HUES64 (cell line): ENCODE results near the gene NUP50.

Experiments used
- H3K27ac ChIP-seq: 2 replicates; pipeline ENCODE4 v1.7.0; 2013; ENCODE audit warnings: low read depth, low read length, inconsistent platforms
- H3K27me3 ChIP-seq: 2 replicates; pipeline ENCODE4 v1.6.1; 2013; ENCODE audit warnings: mild to moderate bottlenecking, low read length; ENCODE audit not compliant: insufficient read depth
- H3K36me3 ChIP-seq: 2 replicates; pipeline ENCODE4 v1.6.1; 2013; ENCODE audit warnings: mild to moderate bottlenecking, low read length; ENCODE audit not compliant: insufficient read depth
- H3K4me1 ChIP-seq: 2 replicates; pipeline ENCODE4 v1.6.1; 2013; ENCODE audit warnings: mild to moderate bottlenecking, low read length, moderate library complexity; ENCODE audit not compliant: insufficient read depth
- H3K4me3 ChIP-seq: 2 replicates; pipeline ENCODE4 v1.5.1; 2013; ENCODE audit warnings: mild to moderate bottlenecking, low read length, moderate library complexity
- H3K9ac ChIP-seq: 2 replicates; pipeline ENCODE4 v1.6.1; 2013; ENCODE audit warnings: mild to moderate bottlenecking, low read depth, low read length
- H3K9me3 ChIP-seq: 2 replicates; pipeline ENCODE4 v1.6.1; 2013; ENCODE audit warnings: low read depth, low read length; ENCODE audit not compliant: insufficient read depth
- whole genome bisulfite sequencing: fragments of 150-250, 120-280 bp; methylation state at CpG from one replicate; pipeline ENCODE4 v1.1.7; 2013; ENCODE audit warnings: missing lambda C conversion rate; 5-methylcytosine and 5-hydroxymethylcytosine counted together

NUP50 gene

GRCh38 chr22:45211848-45212247 lies 48.1 kb downstream of the NUP50 start:
- H3K27ac ChIP-seq, result no peak overlapping the region
- peak overlapping the region; percentile 27; the same call in 1 of the 2 replicates for H3K9ac ChIP-seq
- H3K4me3 ChIP-seq, result peak overlapping the region; percentile 15; the same call in 1 of the 2 replicates

DNA sequence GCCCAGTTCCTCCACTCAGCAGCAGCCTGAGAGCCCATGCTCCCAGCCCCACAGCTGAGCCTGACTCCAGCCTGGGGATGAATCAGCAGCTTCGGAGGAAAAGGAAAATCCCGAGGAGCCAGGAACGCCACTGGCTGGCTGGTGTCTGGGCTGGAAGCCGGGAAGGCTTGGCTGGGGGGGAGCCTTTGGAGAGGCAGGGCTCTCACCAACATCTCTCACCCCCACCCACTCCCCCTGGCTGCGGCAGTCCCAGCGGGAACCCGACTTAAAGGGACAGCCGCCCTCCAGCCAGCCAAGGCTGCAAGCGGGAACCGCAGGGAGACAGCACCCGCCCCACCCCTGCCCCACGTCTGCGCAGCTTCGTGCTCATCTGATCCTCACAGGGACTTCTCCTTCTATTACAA lies 48.6 kb downstream of the NUP50 start:
- Histone ChIP-seq H3K27ac (no peak overlapping the region), H3K27me3 (no peaks in the 10 kb centered on the region), H3K9ac (peak overlapping the region; percentile 27; the same call in 1 of the 2 replicates), H3K4me3 (peak overlapping the region; percentile 15), H3K9me3 (no peaks in the 10 kb centered on the region), H3K36me3 (no peaks in the 10 kb centered on the region), H3K4me1 (peaks cover 10% of the 10 kb centered on the region; the same call in 1 of the 2 replicates)
- WGBS, result 7% methylated on average over 11 of the region's 14 CpGs

More at GRCh38 chr22:45211848-45212247, 48.1 kb downstream of the NUP50 start:
- Histone ChIP-seq H3K36me3 (no peaks in the 10 kb centered on the region), H3K4me1 (peaks cover 10% of the 10 kb centered on the region; the same call in 1 of the 2 replicates), H3K9me3 (no peaks in the 10 kb centered on the region), H3K27me3 (no peaks in the 10 kb centered on the region)
- 84% methylated on average over 18 of the region's 18 CpGs for WGBS

- 71% methylated on average over 22 of the region's 22 CpGs for whole genome bisulfite sequencing
Measured at GRCh38 chr22:45212992-45213751, 49.4 kb downstream of the NUP50 start.

DNA sequence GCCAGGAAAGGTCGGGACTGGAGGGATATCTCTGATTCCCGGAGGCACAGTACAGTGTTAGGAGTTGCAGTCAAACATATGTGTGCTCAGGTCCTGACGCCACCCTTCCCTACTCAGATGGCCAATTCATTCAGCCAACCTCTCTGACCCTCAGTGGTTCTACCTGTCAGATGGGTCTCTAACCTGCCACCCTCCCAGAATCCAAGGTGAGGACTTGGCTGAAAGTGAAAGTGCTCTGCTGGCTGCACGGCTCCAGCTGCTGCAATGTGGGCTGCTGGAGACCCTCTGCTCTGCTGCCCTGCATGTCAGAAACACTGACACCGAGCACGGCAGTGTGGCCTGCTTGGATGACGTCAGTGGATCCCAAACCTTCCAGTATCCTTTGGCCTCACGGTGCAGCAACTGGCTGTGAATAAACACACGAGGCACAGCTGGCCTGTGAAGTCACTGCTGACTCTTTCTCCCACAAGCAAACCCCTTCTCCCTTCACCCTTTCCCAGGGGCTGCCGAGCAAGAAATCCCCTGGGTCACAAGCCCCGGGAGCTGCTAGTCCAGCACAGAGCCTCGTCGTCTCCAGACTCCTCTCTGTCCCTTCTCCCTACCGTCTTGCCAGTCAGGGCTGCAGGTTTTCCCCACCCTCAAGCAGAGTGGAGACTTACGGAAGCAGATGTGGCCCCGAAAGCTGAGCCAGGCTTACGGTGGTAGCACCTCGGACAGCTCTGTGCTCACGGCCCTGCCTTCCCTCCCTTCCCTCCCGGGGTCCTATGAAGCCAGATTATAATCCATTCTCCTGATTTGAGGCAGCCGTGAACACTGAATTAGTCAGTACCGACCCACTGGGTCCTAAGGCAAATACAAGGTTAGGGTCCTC lies 52.6 kb downstream of the NUP50 start:
- no peak overlapping the region for H3K9ac ChIP-seq
- H3K27ac ChIP-seq, result no peak overlapping the region
- H3K27me3 ChIP-seq, result no peaks in the 10 kb centered on the region
- 50% methylated on average over 22 of the region's 22 CpGs for WGBS
- H3K36me3 ChIP-seq, result no peaks in the 10 kb centered on the region
- H3K4me3 ChIP-seq, result no peak overlapping the region
- H3K9me3 ChIP-seq, result no peaks in the 10 kb centered on the region
- peaks cover 10% of the 10 kb centered on the region; the same call in 1 of the 2 replicates for H3K4me1 ChIP-seq

More at GRCh38 chr22:45212992-45213751, 49.4 kb downstream of the NUP50 start:
- Histone ChIP-seq H3K4me3 (0 out of 2 replicates have a peak overlapping the region, but pooled peaks have one; percentile 15), H3K27ac (no peak overlapping the region), H3K9ac (no peak overlapping the region), H3K36me3 (no peaks in the 10 kb centered on the region), H3K27me3 (no peaks in the 10 kb centered on the region), H3K9me3 (no peaks in the 10 kb centered on the region), H3K4me1 (peaks cover 10% of the 10 kb centered on the region; the same call in 1 of the 2 replicates)

DNA sequence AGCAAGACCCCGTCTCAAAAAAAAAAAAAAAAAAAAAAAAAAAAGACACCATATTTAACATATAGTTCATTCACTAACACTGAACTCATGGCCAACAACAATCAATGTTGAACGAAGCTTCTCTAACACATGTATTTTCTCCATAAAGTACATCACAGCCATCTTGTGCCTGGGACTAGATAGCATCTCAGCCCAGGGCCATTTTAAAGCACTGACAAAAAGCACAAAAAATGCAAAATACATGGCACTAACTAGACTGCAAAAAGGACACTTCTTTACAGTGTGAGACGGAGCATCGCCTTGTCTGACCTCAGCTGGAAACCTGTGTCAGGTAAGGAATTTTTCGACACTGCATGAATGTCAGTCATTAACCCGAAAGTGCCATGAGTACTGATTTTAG lies 53.6 kb downstream of the NUP50 start:
- no peaks in the 10 kb centered on the region for H3K9me3 ChIP-seq
- no peak overlapping the region for H3K27ac ChIP-seq
- no peak overlapping the region for H3K9ac ChIP-seq
- H3K36me3 ChIP-seq, result no peaks in the 10 kb centered on the region
- 97% methylated on average over 6 of the region's 6 CpGs for WGBS
- H3K4me3 ChIP-seq, result no peak overlapping the region
- no peaks in the 10 kb centered on the region for H3K27me3 ChIP-seq
- H3K4me1 ChIP-seq, result peaks cover 7% of the 10 kb centered on the region; the same call in 1 of the 2 replicates

GRCh38 chr22:45217806-45218205 lies 54.1 kb downstream of the NUP50 start:
- H3K36me3 ChIP-seq, result no peaks in the 10 kb centered on the region
- no peak overlapping the region for H3K9ac ChIP-seq
- no peaks in the 10 kb centered on the region for H3K27me3 ChIP-seq
- H3K9me3 ChIP-seq, result no peaks in the 10 kb centered on the region
- 93% methylated on average over 14 of the region's 14 CpGs for WGBS
- no peak overlapping the region for H3K4me3 ChIP-seq
- peaks cover 5% of the 10 kb centered on the region; the same call in 1 of the 2 replicates for H3K4me1 ChIP-seq
- no peak overlapping the region for H3K27ac ChIP-seq

DNA sequence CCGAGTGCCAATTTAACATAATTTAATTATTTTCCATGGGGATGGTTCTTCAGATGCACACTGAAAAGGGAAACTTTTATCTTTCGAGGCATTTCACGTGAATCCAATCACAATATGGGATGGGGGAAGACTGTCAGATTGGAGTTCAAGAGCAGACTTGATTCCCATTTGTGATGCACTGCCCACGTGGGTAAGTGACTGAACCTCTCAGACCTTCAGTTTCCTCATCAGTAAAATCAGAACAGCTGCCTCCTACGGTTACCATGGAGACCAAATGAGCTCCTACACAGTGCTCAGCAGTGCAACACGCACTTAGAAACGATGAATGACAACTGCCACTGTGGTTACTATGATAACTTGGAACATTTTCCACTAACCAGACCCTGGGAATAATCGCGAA lies 55.3 kb downstream of the NUP50 start:
- H3K9me3 ChIP-seq, result no peaks in the 10 kb centered on the region
- no peaks in the 10 kb centered on the region for H3K4me1 ChIP-seq
- no peak overlapping the region for H3K4me3 ChIP-seq
- WGBS, result 80% methylated on average over 9 of the region's 9 CpGs
- no peaks in the 10 kb centered on the region for H3K36me3 ChIP-seq
- H3K27me3 ChIP-seq, result no peaks in the 10 kb centered on the region
- H3K27ac ChIP-seq, result no peak overlapping the region
- H3K9ac ChIP-seq, result no peak overlapping the region

DNA sequence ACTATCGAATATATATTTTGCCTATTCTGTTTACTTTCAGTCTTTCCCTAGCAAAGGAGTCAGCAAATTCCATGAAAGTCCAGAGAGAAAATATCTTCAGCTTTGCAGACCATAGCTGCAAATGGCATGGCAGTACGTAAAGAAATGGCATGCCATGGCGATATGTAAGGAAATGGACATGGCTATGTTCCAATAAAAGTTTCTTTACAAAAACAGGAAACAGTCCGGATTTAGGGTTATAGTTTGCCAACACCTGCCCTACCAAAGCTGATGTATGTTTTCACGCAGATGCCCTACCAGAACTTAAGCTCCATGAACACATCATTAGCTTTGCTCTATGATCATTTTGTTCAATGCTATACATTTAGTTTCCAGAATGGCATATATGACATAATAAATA lies 57.5 kb downstream of the NUP50 start:
- H3K4me1 ChIP-seq, result peaks cover 13% of the 10 kb centered on the region
- no peak overlapping the region for H3K27ac ChIP-seq
- 95% methylated on average over 5 of the region's 5 CpGs for WGBS
- no peak overlapping the region for H3K4me3 ChIP-seq
- H3K9me3 ChIP-seq, result no peaks in the 10 kb centered on the region
- H3K9ac ChIP-seq, result no peak overlapping the region
- H3K36me3 ChIP-seq, result no peaks in the 10 kb centered on the region
- no peaks in the 10 kb centered on the region for H3K27me3 ChIP-seq

DNA sequence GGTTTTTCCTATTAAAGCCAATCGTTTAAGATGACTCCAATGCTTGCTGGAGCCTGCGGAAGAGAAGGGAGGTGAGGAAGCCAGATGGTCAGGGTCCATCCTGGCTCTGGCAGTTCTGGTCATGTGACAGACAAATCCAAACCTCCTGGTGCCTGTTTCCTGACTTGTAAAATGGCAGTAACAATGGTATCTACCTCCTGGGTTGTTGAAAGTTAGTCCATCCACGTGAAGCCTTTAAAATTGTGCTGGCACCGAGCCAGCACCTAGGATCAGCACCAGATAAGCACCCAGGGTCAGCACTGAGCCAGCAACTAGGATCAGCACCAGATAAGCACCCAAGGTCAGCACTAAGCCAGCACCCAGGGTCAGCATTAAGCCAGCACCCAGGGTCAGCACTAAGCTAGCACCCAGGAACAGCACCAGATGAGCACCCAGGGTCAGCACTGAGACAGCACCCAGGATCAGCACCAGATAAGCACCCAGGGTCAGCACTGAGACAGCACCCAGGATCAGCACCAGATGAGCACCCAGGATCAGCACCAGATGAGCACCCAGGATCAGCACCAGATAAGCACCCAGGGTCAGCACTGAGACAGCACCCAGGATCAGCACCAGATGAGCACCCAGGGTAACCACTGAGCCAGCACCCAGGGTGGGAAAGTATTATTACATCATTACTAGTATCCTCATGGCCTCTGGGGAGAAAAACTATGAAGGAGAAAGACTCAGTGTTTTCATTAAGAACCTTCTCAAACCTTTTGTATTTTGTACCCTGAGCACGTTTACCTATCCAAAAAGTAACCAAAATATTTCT lies 59.8 kb downstream of the NUP50 start:
- Histone ChIP-seq H3K4me3 (no peak overlapping the region), H3K27ac (no peak overlapping the region), H3K27me3 (no peaks in the 10 kb centered on the region), H3K36me3 (no peaks in the 10 kb centered on the region), H3K9me3 (no peaks in the 10 kb centered on the region), H3K4me1 (peaks cover 16% of the 10 kb centered on the region), H3K9ac (no peak overlapping the region)
- 85% methylated on average over 5 of the region's 5 CpGs for WGBS

DNA sequence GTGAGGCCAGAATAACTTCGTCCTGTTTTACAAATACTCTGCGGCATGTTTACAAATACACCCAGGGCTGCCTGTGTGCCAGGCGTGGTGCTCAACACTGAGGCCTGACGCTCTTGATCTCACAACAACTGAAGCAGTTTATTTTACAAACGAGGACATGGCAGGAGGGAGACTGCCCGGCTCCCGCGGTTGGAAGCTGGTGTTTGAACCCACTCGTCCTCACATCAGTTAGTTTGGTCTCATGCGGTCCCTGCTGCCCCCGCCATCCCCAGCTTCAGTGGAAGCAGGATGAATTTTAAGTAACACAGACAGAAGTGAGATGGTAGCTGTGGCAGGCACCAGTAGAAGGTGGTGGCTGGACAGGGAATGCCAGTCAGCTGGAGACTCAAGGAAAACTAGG lies 60.6 kb downstream of the NUP50 start:
- Histone ChIP-seq H3K4me3 (no peak overlapping the region), H3K27me3 (no peaks in the 10 kb centered on the region), H3K4me1 (peaks cover 16% of the 10 kb centered on the region), H3K9me3 (no peaks in the 10 kb centered on the region), H3K27ac (no peak overlapping the region), H3K9ac (no peak overlapping the region), H3K36me3 (no peaks in the 10 kb centered on the region)
- WGBS, result 90% methylated on average over 11 of the region's 11 CpGs
